HepG2 (cell line): ENCODE measurements around the gene MYCBPAP. TPM values are rescaled to one million over a fixed set of nuclear protein-coding genes. Genes with fewer than 3 reads are reported as not detected.

Experiments
- CREBL2 ChIP-seq: sonication (generic); formaldehyde crosslinking; IDR thresholded peaks from 2 replicates; pipeline ENCODE4 v1.8.1; 2023; ENCODE audit warnings: missing genetic modification reagents, mild to moderate bottlenecking, borderline replicate concordance
- CREM ChIP-seq, 2 experiments: sonication (generic) in 1 of 2; formaldehyde crosslinking in 1 of 2; IDR thresholded peaks; 2 replicates each; pipeline versions ENCODE4 v1.4.0 to v1.6.1; 2016 to 2020; ENCODE audit warnings: antibody characterized with exemption in 1 of 2, mild to moderate bottlenecking in 1 of 2, missing genetic modification reagents in 1 of 2
- FOSL2 ChIP-seq: sonication (generic); formaldehyde crosslinking; IDR thresholded peaks from 2 replicates; pipeline ENCODE4 v1.4.0; 2020; ENCODE audit warnings: missing genetic modification reagents
- FOXM1 ChIP-seq: sonication (generic); formaldehyde crosslinking; IDR thresholded peaks from 2 replicates; pipeline ENCODE4 v1.5.0; 2020; ENCODE audit warnings: missing genetic modification reagents
- FOXP4 ChIP-seq: sonication (generic); formaldehyde crosslinking; IDR thresholded peaks from 2 replicates; pipeline ENCODE4 v1.4.0; 2020; ENCODE audit warnings: missing genetic modification reagents
- HCFC1 ChIP-seq: fragments of 150-350 bp; IDR thresholded peaks from 2 replicates; pipeline ENCODE4 v1.6.1; 2014; ENCODE audit warnings: low read depth, low read length
- HOXA5 ChIP-seq: sonication (generic); formaldehyde crosslinking; IDR thresholded peaks from 2 replicates; pipeline ENCODE4 v1.4.0; 2020; ENCODE audit warnings: missing genetic modification reagents
- IKZF1 ChIP-seq: fragments of 450-650 bp; IDR thresholded peaks from 2 replicates; pipeline ENCODE4 v1.7.1; 2016
- NKX3-1 ChIP-seq: sonication (generic); formaldehyde crosslinking; IDR thresholded peaks from 2 replicates; pipeline ENCODE4 v1.5.0; 2020; ENCODE audit warnings: missing genetic modification reagents
- PHB2 ChIP-seq: fragments of 450-650 bp; IDR thresholded peaks from 2 replicates; pipeline ENCODE4 v1.6.1; 2018; ENCODE audit not compliant: partially characterized antibody
- TBP ChIP-seq: sonication (generic); formaldehyde crosslinking; IDR thresholded peaks from 2 replicates; pipeline ENCODE4 v1.5.0; 2020; ENCODE audit warnings: missing genetic modification reagents
- ZNF431 ChIP-seq: sonication (generic); formaldehyde crosslinking; IDR thresholded peaks from 2 replicates; pipeline ENCODE4 v1.9.0; 2022; ENCODE audit warnings: missing genetic modification reagents, low read depth, mild to moderate bottlenecking, borderline replicate concordance
- ZNF468 ChIP-seq: sonication (generic); formaldehyde crosslinking; IDR thresholded peaks from 2 replicates; pipeline ENCODE4 v1.8.0; 2022; ENCODE audit warnings: mild to moderate bottlenecking, moderate library complexity, missing genetic modification reagents
- ZNF580 ChIP-seq: IDR thresholded peaks from 2 replicates; pipeline ENCODE4 v1.6.1; 2016; ENCODE audit warnings: low read depth, borderline replicate concordance
- ZNF777 ChIP-seq: sonication (generic); formaldehyde crosslinking; IDR thresholded peaks from 2 replicates; pipeline ENCODE4 v1.4.0; 2020; ENCODE audit warnings: missing genetic modification reagents
- polyA plus RNA-seq, 8 experiments: library from polyadenylated mRNA; depleted of rRNA in 3 of 8; stranded (reverse) in 7 of 8; unstranded in 1 of 8; fragments of >200 nt; fragmentation: Illumina TruSeq in 4 of 8; extraction: Trizol in 4 of 8; gene quantifications; 2 replicates each; pipeline versions ENCODE4 v1.2.1 to v1.2.3, GENCODE V29; 2011 to 2016; ENCODE audit warnings: low read depth in 4 of 8, missing spikeins in 1 of 8, mixed read lengths in 1 of 8; ENCODE audit not compliant: insufficient read depth in 1 of 8
- total RNA-seq, 5 experiments: library from RNA; depleted of rRNA; stranded (reverse); fragments of >200 nt; fragmentation: Illumina TruSeq; extraction: Trizol; gene quantifications; 2 replicates each; pipeline ENCODE4 v1.2.3, GENCODE V29; 2016; ENCODE audit warnings: low read depth in 1 of 5
- TF ChIP-seq, protein P1 (sequence below): IDR thresholded peaks from 2 replicates; pipeline ENCODE4 v1.6.1; 2016; ENCODE audit warnings: missing genetic modification reagents, missing compliant biosample characterization
- TF ChIP-seq, protein P2 (sequence below): sonication (generic); formaldehyde crosslinking; conservative IDR thresholded peaks from 2 replicates; pipeline ENCODE4 v1.4.0; 2020; ENCODE audit warnings: missing genetic modification reagents
- TF ChIP-seq, protein P3 (sequence below): sonication (generic); formaldehyde crosslinking; IDR thresholded peaks from 2 replicates; pipeline ENCODE4 v1.4.0; 2020; ENCODE audit warnings: missing genetic modification reagents
- TF ChIP-seq, protein P4 (sequence below): sonication (generic); formaldehyde crosslinking; IDR thresholded peaks from 2 replicates; pipeline ENCODE4 v1.8.0; 2022; ENCODE audit warnings: mild to moderate bottlenecking, missing genetic modification reagents

MYCBPAP gene
- total and polyA plus RNA-seq, 2 of the 13 experiments (the other 11 are each of a cell fraction or from before 2014, with no cell fraction given): 0.22 to 0.24 TPM

- TF ChIP-seq, protein P1, sequence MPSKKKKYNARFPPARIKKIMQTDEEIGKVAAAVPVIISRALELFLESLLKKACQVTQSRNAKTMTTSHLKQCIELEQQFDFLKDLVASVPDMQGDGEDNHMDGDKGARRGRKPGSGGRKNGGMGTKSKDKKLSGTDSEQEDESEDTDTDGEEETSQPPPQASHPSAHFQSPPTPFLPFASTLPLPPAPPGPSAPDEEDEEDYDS (CRISPR knock-in tag): peak; percentile 52
- TF ChIP-seq ZNF580 (no peak), ZNF777 (no peak), ZNF431 (0 out of 2 replicates have a peak, but pooled peaks have one; percentile 28), CREM (IDR thresholded peaks at IDR 0.05) (no peak), CREM (CRISPR knock-in tag; IDR thresholded peaks at IDR 0.05) (no peak), PHB2 (no peak), FOXM1 (CRISPR knock-in tag) (no peak), FOSL2 (CRISPR knock-in tag) (0 out of 2 replicates have a peak, but pooled peaks have one; percentile 26), CREBL2 (CRISPR knock-in tag) (no peak), TBP (CRISPR knock-in tag) (0 out of 2 replicates have a peak, but pooled peaks have one; percentile 22), HCFC1 (no peak), HOXA5 (no peak), FOXP4 (CRISPR knock-in tag) (peak; percentile 52), IKZF1 (no peak), NKX3-1 (no peak), ZNF468 (CRISPR knock-in tag) (no peak)
- TF ChIP-seq, protein P2, sequence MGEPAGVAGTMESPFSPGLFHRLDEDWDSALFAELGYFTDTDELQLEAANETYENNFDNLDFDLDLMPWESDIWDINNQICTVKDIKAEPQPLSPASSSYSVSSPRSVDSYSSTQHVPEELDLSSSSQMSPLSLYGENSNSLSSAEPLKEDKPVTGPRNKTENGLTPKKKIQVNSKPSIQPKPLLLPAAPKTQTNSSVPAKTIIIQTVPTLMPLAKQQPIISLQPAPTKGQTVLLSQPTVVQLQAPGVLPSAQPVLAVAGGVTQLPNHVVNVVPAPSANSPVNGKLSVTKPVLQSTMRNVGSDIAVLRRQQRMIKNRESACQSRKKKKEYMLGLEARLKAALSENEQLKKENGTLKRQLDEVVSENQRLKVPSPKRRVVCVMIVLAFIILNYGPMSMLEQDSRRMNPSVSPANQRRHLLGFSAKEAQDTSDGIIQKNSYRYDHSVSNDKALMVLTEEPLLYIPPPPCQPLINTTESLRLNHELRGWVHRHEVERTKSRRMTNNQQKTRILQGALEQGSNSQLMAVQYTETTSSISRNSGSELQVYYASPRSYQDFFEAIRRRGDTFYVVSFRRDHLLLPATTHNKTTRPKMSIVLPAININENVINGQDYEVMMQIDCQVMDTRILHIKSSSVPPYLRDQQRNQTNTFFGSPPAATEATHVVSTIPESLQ (CRISPR knock-in tag): no peak
- TF ChIP-seq, protein P3, sequence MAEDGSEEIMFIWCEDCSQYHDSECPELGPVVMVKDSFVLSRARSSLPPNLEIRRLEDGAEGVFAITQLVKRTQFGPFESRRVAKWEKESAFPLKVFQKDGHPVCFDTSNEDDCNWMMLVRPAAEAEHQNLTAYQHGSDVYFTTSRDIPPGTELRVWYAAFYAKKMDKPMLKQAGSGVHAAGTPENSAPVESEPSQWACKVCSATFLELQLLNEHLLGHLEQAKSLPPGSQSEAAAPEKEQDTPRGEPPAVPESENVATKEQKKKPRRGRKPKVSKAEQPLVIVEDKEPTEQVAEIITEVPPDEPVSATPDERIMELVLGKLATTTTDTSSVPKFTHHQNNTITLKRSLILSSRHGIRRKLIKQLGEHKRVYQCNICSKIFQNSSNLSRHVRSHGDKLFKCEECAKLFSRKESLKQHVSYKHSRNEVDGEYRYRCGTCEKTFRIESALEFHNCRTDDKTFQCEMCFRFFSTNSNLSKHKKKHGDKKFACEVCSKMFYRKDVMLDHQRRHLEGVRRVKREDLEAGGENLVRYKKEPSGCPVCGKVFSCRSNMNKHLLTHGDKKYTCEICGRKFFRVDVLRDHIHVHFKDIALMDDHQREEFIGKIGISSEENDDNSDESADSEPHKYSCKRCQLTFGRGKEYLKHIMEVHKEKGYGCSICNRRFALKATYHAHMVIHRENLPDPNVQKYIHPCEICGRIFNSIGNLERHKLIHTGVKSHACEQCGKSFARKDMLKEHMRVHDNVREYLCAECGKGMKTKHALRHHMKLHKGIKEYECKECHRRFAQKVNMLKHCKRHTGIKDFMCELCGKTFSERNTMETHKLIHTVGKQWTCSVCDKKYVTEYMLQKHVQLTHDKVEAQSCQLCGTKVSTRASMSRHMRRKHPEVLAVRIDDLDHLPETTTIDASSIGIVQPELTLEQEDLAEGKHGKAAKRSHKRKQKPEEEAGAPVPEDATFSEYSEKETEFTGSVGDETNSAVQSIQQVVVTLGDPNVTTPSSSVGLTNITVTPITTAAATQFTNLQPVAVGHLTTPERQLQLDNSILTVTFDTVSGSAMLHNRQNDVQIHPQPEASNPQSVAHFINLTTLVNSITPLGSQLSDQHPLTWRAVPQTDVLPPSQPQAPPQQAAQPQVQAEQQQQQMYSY (CRISPR knock-in tag): no peak
- TF ChIP-seq, protein P4, sequence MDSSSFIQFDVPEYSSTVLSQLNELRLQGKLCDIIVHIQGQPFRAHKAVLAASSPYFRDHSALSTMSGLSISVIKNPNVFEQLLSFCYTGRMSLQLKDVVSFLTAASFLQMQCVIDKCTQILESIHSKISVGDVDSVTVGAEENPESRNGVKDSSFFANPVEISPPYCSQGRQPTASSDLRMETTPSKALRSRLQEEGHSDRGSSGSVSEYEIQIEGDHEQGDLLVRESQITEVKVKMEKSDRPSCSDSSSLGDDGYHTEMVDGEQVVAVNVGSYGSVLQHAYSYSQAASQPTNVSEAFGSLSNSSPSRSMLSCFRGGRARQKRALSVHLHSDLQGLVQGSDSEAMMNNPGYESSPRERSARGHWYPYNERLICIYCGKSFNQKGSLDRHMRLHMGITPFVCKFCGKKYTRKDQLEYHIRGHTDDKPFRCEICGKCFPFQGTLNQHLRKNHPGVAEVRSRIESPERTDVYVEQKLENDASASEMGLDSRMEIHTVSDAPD (CRISPR knock-in tag): no peak
Observed at GRCh38 chr17:50476545-50477315, 31.5 kb upstream of the MYCBPAP start (continued).
